Measurements from ENCODE around the gene AFF2.

DNA sequence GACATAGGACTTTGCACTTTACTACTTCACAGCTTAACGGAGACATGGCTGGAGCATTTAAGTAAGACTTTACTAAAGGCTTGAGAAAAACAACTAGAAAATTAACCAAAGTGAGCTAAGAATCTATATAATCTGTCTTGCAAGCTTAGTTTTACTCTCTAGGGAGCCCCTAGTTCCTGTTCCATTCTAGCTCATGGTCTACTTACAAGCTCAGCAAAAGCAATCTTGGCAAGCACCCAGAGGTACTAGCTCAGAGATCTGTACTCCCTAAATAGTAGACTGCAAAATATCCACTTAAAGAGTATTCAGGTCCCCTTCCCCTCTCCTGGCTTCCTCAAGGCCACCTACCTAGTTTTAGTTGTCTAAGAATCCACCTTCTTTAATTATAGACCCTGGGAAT lies 535.7 kb downstream of the AFF2 start:
- TF ChIP-seq, protein P1, sequence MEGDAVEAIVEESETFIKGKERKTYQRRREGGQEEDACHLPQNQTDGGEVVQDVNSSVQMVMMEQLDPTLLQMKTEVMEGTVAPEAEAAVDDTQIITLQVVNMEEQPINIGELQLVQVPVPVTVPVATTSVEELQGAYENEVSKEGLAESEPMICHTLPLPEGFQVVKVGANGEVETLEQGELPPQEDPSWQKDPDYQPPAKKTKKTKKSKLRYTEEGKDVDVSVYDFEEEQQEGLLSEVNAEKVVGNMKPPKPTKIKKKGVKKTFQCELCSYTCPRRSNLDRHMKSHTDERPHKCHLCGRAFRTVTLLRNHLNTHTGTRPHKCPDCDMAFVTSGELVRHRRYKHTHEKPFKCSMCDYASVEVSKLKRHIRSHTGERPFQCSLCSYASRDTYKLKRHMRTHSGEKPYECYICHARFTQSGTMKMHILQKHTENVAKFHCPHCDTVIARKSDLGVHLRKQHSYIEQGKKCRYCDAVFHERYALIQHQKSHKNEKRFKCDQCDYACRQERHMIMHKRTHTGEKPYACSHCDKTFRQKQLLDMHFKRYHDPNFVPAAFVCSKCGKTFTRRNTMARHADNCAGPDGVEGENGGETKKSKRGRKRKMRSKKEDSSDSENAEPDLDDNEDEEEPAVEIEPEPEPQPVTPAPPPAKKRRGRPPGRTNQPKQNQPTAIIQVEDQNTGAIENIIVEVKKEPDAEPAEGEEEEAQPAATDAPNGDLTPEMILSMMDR (IDR thresholded peaks at IDR 0.05), result no peak
- TF ChIP-seq RFX5 (IDR thresholded peaks at IDR 0.05; ENCODE audit: low read length) (no peak), FOXM1 (IDR thresholded peaks at IDR 0.05; ENCODE audit: low read depth) (no peak)

Measured in SK-N-SH (cell line).